NCI-H226 (cell line): ENCODE results near the gene ARHGEF4.
A peak's percentile ranks its signal among the peaks of the same experiment; 100 is the strongest.

Experiments used
- DNase-seq: peaks from one replicate; pipeline ENCODE4 v3.0.0-alpha.2; 2015

The ARHGEF4 gene

DNA sequence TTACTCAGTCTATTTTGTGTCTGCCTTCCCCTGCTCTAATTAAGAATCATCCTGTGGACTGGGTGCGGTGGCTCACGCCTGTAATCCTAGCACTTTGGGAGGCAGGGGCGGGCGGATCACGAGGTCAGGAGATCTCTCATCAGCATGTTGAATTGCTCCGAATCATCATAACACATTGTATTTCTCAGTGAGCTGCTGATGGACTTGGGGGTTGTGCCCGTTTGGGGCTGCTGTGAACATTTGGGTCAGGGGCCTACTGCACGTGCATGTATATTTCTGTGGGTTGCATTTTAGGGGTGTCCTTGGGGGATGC lies 84.4 kb downstream of the ARHGEF4 start:
- DNase-seq: no peak

DNA sequence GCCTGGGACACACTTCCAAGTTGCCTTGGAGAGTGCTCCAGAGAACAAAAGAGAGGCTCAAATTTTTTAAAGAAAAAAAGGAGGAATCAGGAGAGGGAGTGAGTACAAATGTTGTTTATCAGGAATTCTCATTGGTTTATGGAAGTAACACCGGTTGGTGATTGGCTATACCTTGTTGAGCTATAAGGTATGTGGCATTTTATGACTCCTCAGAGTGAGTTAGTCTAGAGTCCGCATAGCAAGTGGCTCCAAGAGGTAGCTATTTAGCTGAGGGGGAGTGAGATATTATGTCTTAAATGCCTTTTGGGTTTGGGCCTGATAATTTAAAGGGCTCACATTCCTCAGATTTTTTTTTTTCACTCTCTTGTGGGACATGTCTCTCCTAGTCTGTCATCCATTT lies 85.7 kb downstream of the ARHGEF4 start:
- no peak for DNase-seq

- no peak for DNase-seq
Measured at GRCh38 chr2:130928385-130928784, 91.7 kb downstream of the ARHGEF4 start.

DNA sequence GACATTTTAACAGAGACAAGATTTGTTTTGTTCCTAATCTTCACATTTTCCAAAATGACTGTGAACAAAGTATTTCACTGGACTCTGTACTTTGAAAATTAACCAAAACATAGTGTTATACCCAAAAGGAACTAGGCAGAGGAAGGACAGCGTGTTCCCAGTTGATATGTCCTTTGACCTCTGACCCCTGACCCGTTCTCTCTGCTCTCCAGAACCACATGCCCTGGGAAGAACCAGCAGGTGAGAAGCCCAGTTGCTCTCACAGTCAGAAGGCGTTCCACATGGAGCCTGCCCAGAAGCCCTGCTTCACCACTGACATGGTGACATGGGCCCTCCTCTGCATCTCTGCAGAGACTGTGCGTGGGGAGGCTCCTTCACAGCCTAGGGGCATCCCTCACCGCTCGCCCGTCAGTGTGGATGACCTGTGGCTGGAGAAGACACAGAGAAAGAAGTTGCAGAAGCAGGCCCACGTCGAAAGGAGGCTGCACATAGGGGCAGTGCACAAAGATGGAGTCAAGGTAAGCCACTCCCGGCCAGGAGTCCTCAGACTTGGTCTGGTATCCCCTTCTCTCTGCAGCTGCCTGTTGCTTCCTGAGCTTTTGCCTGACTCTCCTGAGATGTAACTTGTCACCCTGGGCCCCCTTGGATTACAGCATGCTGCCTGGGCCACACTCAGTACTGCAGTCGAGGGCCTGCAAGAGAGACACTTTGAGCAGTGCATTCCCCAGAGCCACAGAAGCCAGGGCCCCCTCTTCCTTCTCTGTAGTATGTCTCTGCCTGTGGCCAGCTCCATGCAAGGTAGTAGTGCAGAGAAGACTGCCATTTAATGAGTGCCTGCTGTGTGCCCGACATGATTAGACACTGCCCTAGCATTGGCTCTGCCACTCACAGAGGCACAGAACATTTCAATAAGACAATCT lies 94.3 kb downstream of the ARHGEF4 start:
- no peak for DNase-seq

DNA sequence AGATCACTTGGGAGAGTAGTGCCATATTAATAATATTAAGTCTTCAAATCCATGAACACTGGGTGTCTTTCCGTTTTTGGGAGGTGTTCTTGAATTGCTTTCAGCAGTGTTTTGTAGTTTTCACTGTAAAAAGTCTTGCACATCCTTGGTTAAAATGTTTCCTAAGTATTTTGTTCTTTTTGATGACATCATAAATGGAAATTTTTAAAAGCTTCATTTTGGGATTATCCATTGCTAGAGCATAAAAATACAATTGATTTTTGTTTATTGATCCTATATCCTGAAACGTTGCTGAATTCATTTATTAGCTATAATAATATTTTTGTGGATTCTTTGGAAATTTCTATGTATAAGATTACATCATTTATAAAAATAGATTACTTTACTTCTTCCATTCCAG lies 96.8 kb downstream of the ARHGEF4 start:
- DNase-seq: no peak

DNA sequence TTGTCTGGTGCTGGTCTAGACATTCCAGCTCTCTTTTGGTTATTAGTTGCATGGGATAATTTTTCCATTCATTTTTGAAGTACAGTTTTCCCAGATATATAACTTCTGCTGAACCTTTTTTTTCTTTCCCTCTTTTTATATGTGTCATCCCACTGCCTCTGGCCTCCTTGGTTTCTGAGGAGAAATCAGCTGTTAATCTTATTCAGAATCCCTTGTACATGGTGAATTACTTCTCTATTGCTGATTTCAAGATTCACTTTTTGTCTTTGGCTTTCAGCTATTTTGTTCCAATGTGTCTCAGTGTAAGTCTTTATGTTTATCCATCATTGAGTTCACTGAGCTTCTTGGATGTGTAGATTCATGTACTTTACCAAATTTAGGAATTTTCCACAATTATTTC lies 99.7 kb downstream of the ARHGEF4 start:
- DNase-seq: no peak

- DNase-seq: no peak
Measured at GRCh38 chr2:130947967-130948366, 111.3 kb downstream of the ARHGEF4 start.

DNA sequence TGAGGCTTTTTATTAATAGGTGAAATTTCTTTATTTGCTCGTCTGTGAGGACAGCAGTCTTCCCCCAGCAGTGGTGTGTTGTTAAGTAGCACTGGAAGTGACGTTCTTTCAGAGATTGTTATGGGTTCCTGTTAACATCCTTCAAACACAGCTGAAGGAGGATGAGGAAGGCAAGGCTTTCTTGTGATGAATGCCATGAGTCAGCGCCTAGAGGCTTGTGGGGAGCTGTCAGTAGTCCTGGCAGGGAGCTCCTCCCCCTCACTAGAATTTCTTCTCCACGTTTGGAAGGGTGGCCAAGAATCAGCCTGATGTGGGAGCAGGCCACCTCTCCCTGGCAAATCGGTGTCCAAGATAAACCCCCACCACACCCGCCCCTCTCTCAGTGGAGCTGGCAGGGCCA lies 113.2 kb downstream of the ARHGEF4 start:
- peak; percentile 18 for DNase-seq

GRCh38 chr2:130951018-130951417 lies 114.3 kb downstream of the ARHGEF4 start:
- DNase-seq: no peak

DNA sequence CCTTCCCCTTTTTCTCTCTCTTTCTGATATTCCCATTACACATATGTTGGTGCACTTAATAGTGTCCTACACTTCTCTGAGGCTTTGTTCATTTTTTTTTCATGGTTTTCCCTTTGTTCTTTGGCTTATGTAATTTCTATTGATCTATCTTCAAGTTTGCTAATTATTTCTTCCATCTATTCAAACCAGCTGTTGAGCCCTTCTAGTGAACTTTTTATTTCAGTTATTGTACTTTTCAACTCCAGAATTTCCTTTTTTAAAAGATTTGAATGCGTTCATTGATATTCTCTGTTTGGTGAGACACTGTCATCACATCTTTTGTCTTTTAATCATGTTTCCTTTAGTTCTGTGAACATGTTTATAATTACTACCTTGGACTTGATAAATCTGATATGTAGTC lies 118.2 kb downstream of the ARHGEF4 start:
- no peak for DNase-seq

GRCh38 chr2:130957915-130958314 lies 121.2 kb downstream of the ARHGEF4 start:
- DNase-seq: no peak

GRCh38 chr2:130963196-130963848 lies 126.6 kb downstream of the ARHGEF4 start:
- no peak for DNase-seq

GRCh38 chr2:130963849-130964793 lies 127.4 kb downstream of the ARHGEF4 start:
- DNase-seq: no peak

GRCh38 chr2:130964931-130965330 lies 128.2 kb downstream of the ARHGEF4 start:
- no peak for DNase-seq

GRCh38 chr2:130966149-130966774 lies 129.5 kb downstream of the ARHGEF4 start:
- DNase-seq: no peak

GRCh38 chr2:130966775-130967490 lies 130.2 kb downstream of the ARHGEF4 start:
- no peak for DNase-seq

- no peak for DNase-seq
Measured at GRCh38 chr2:130972410-130972809, 135.7 kb downstream of the ARHGEF4 start.

DNA sequence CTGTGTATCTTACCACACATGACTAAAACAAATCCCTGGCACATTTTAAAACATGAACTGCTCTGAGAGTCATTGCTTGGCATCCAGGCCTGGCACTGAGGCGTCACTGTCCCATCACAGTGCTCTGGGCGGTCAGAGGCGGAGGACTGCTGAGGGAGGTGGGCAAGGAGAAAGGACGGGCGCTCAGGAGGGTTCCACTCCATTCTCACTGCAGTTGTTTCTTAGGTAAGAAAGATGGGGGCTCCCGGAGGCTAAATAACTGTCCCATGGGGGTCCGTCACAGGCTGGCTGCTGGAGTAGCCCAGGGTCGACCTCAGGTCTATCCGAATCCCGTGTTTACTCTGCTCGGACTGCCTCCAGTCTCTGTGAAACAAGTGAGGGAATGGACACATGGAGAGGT lies 139.0 kb downstream of the ARHGEF4 start:
- no peak for DNase-seq

DNA sequence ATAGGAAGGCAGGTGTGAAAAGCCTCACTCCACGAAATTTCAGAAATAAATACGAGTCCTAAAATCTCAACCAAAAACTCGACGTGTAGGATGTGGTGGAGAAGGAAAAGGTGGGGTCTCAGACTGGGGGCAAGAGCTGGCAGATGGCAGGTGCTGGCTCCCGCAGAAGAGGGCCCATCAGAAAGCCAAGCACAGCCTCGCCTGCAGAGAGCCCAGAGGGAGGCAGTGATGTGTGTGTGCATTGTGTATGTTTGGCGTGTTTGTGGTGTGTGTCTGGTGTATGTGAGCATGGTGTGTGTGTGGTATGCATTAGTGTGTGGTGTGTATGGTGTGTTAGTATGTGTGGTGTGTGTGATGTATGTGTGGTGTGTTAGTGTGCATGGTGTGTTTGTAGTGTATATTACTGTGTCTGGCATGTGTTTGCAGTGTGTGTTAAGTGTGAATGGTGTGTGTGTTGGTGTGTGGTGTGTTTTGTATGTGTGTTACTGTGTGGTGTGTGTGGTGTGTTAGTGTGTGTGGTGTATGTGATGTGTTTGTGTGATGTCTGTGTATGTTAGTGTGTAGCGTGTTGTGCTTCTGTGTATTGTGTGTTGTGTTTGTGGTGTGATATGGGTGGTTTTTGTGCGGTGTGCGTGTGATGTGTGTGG lies 140.0 kb downstream of the ARHGEF4 start:
- no peak for DNase-seq

GRCh38 chr2:130977461-130978050 lies 140.8 kb downstream of the ARHGEF4 start:
- no peak for DNase-seq

- DNase-seq: no peak
Measured at GRCh38 chr2:130981667-130982066, 145.0 kb downstream of the ARHGEF4 start.
